A549 treated with CpdA at 1 μM for 4 hours (cell line): ENCODE measurements around the gene TUBA8. TPM values are rescaled to one million over a fixed set of nuclear protein-coding genes. Genes with fewer than 3 reads are reported as not detected.

Source experiments
- total RNA-seq: library from RNA; stranded (reverse); fragments of 200-300 nt; extraction: Qiagen RNA extraction; gene quantifications from 5 replicates; pipeline ENCODE4 v1.2.3, GENCODE V29; 2022; ENCODE audit warnings: low read depth

Gene TUBA8
- total RNA-seq = 0.30 to 0.78 TPM (median 0.55 TPM) in 5 replicates

DNA sequence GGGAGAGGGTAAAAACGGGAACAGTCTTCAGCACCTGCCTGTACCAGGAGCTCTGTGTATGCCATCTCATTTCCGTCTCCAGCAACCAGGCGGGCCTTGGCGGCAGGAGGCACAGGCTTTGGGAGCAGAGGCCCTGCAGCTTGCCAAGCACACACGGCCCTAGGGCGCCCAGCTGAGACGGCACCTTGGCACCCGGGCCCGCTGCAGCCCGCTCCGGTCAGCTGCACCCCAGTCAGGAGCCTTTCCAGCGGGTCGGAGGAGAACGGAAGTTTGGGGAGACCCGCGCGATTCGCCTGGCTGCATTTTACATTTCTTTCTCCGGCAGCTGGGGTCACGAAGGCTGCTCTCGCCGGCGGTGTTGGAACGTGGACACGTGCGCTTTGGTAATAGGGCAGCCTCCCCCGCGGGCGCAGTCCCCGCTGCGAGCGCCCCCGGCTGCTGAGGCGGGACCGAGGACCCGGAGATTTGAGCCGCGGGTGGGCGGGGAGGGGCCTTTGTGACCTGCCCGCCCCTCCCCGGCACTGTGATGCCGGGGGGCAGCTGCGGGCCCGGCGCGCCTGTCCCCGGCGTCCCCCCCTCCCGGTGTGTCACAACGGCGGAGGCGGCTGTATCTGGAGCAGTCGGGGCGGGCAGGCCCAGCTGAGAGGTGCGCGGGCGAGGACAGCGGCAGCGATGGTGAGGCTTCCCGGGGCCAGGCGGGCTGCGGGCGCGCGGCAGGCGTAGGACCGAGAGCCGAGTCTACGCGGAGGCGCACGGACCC, at the start of gene TUBA8:
Gene TUBA8 (plus strand): TSS at position 616 of the 760 bp plus-strand sequence. CDS start 57 bp downstream, at position 673.

DNA sequence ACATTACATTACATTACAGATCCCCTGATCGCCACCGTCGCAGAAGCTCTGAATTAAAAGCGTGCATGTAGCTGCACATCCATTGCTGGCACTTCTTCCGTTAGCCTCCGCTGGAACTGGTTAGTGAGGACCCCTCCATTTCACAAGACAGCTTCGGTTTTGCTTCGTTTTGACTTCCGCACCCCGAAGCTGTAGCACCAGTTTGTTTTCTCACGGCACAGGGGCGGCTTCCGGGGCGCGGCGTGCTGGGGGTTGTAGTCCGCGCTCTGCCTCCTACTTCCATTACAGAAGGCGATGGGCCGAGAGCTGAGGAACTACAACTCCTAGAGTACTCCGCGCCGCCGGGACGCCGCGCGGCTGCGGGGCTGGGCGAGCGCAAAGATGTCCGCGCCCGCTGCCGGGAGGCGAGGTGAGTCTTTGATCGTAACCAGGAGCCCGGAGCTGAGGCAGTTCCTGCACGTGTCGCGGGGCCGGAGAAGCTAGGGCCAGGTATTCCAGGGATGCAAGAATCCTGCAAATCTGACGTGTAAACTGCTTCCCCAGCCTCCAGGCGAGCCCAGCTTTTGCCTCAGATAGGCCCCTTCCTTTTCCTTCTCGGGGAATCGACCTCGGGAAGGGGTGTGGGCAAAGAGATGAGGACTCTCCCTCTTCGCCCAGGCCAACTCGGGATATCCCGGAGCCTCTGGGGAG, 32.8 kb upstream of the TUBA8 start, which contains the start of gene PEX26:
Gene PEX26 (plus strand): TSS at position 352 of the 690 bp plus-strand sequence. CDS start 387 bp downstream, outside the sequence.

Other genes with a start within 250 kb of the TUBA8 start
- gene MICAL3, start 86.2 kb upstream of the TUBA8 start, total RNA-seq = 22.8 to 38.5 TPM (median 30.5 TPM) in 5 replicates
- gene PEX26, start 32.8 kb upstream of the TUBA8 start, total RNA-seq = 8.4 to 11.5 TPM (median 10.1 TPM) in 5 replicates
- 4.4 to 5.5 TPM (median 5.2 TPM) in 5 replicates for gene USP18, start 39.4 kb downstream of the TUBA8 start, total RNA-seq